ENCODE results near the gene OTOG.

The OTOG gene

GRCh38 chr11:17672469-17672868, 125.4 kb downstream of the OTOG start:
- no peak for DNase-seq

GRCh38 chr11:17673951-17674350, 126.9 kb downstream of the OTOG start:
- no peak for DNase-seq

GRCh38 chr11:17682848-17683247, 135.8 kb downstream of the OTOG start:
- DNase-seq: no peak

- DNase-seq: no peak
These were observed 136.5 kb downstream of the OTOG start for GRCh38 chr11:17683377-17684161.

GRCh38 chr11:17684550-17684949, 137.5 kb downstream of the OTOG start:
- DNase-seq: no peak

- DNase-seq: no peak
These were observed 139.3 kb downstream of the OTOG start for GRCh38 chr11:17686231-17686980.

GRCh38 chr11:17687946-17688670, 141.0 kb downstream of the OTOG start:
- DNase-seq: no peak

- DNase-seq: no peak
These were observed 144.5 kb downstream of the OTOG start for GRCh38 chr11:17691550-17691949.

GRCh38 chr11:17691976-17692375, 144.9 kb downstream of the OTOG start:
- DNase-seq: no peak

- no peak for DNase-seq
These were observed 145.9 kb downstream of the OTOG start for GRCh38 chr11:17692931-17693330.

- DNase-seq: no peak
These were observed 146.5 kb downstream of the OTOG start for GRCh38 chr11:17693531-17693930.

GRCh38 chr11:17694494-17695110, 147.5 kb downstream of the OTOG start:
- no peak for DNase-seq

GRCh38 chr11:17695454-17696441, 148.7 kb downstream of the OTOG start:
- DNase-seq: no peak

- no peak for DNase-seq
These were observed 149.7 kb downstream of the OTOG start for GRCh38 chr11:17696741-17697140.
